GM23248 (cell line): Measurements from ENCODE around the gene CNIH2. TPM values are rescaled to one million over a fixed set of nuclear protein-coding genes. Genes with fewer than 3 reads are reported as not detected.
A peak's percentile ranks its signal among the peaks of the same experiment; 100 is the strongest.
"Not testable (repeated sequence)": the region's sequence is repeated elsewhere in the genome, so short reads cannot be mapped to it uniquely, and the experiment has no call there.

ENCODE experiments used
- DNase-seq: peaks from one replicate; pipeline ENCODE4 v3.0.0-alpha.2; 2015
- H2AFZ ChIP-seq: fragments of 200-600 bp; sonication (generic); 2 replicates; pipeline ENCODE4 v1.6.1; 2016; ENCODE audit warnings: antibody characterized with exemption
- H3F3A ChIP-seq: fragments of 200-600 bp; sonication (generic); 2 replicates; pipeline ENCODE4 v1.6.1; 2016; ENCODE audit warnings: mild to moderate bottlenecking, antibody characterized with exemption, mixed run types; ENCODE audit not compliant: insufficient read depth
- H3K27ac ChIP-seq: fragments of 200-600 bp; sonication (generic); 2 replicates; pipeline ENCODE4 v1.5.1; 2016; ENCODE audit warnings: mild to moderate bottlenecking
- H3K27me3 ChIP-seq: fragments of 200-600 bp; sonication (generic); replicated peaks from 2 replicates; pipeline ENCODE4 v1.6.1; 2016; ENCODE audit warnings: mild to moderate bottlenecking; ENCODE audit not compliant: insufficient read depth
- H3K36me3 ChIP-seq: fragments of 200-600 bp; sonication (generic); 2 replicates; pipeline ENCODE4 v1.6.1; 2016; ENCODE audit warnings: low read depth, mild to moderate bottlenecking
- H3K4me1 ChIP-seq: fragments of 200-600 bp; sonication (generic); 2 replicates; pipeline ENCODE4 v1.6.1; 2016; ENCODE audit warnings: mild to moderate bottlenecking; ENCODE audit not compliant: insufficient read depth
- H3K4me2 ChIP-seq: fragments of 200-600 bp; sonication (generic); one replicate; pipeline ENCODE4 v1.6.1; 2016; ENCODE audit warnings: mild to moderate bottlenecking; ENCODE audit not compliant: unreplicated experiment
- H3K4me3 ChIP-seq: fragments of 200-600 bp; sonication (generic); 2 replicates; pipeline ENCODE4 v1.5.1; 2016; ENCODE audit warnings: mild to moderate bottlenecking
- H3K79me2 ChIP-seq: fragments of 200-600 bp; sonication (generic); 2 replicates; pipeline ENCODE4 v1.6.1; 2016; ENCODE audit warnings: mild to moderate bottlenecking; ENCODE audit not compliant: insufficient read depth
- H3K9ac ChIP-seq: fragments of 200-600 bp; sonication (generic); 2 replicates; pipeline ENCODE4 v1.6.1; 2016; ENCODE audit warnings: mild to moderate bottlenecking
- H3K9me2 ChIP-seq: fragments of 200-600 bp; sonication (generic); 2 replicates; pipeline ENCODE4 v1.6.1; 2016; ENCODE audit warnings: mixed run types, mild to moderate bottlenecking, moderate library complexity; ENCODE audit not compliant: insufficient read depth
- H3K9me3 ChIP-seq: fragments of 200-600 bp; sonication (generic); one replicate; pipeline ENCODE4 v1.6.1; 2017; ENCODE audit warnings: low read depth
- H4K20me1 ChIP-seq: fragments of 200-600 bp; sonication (generic); 2 replicates; pipeline ENCODE4 v1.6.0; 2016; ENCODE audit not compliant: insufficient read depth
- EZH2 ChIP-seq: fragments of 200-600 bp; sonication (generic); IDR thresholded peaks from 2 replicates; pipeline ENCODE4 v1.6.1; 2018; ENCODE audit warnings: antibody characterized with exemption, mild to moderate bottlenecking; ENCODE audit not compliant: insufficient read depth, poor library complexity, severe bottlenecking
- EZH2phosphoT487 ChIP-seq: fragments of 200-600 bp; sonication (generic); IDR thresholded peaks from 2 replicates; pipeline ENCODE4 v1.6.1; 2018; ENCODE audit warnings: antibody characterized with exemption, moderate library complexity, mild to moderate bottlenecking, low read depth; ENCODE audit not compliant: insufficient read depth
- WGBS, 2 experiments: methylation state at CpG; one replicate each; pipeline ENCODE4 v1.1.6; 2015 to 2017; ENCODE audit warnings: low lambda C conversion rate in 2 of 2, low coverage in 1 of 2; ENCODE audit errors: missing lambda C conversion rate in 2 of 2; 5-methylcytosine and 5-hydroxymethylcytosine counted together
- in situ Hi-C: fragments of 300-500 bp; cut with MboI; formaldehyde crosslinking; loops from 2 replicates; pipeline ENCODE4 v1.15.0; 2020
- polyA plus RNA-seq: library from polyadenylated mRNA; unstranded; fragments of >200 nt; fragmentation: Nextera tagmentation; extraction: Ambion mirVana; gene quantifications from 2 replicates; pipeline ENCODE4 v1.2.1, GENCODE V29; 2016
- total RNA-seq: library from RNA; depleted of rRNA; stranded (reverse); fragments of >200 nt; shearing (Covaris generic); gene quantifications from 2 replicates; pipeline ENCODE4 v1.2.3, GENCODE V29; 2014

Gene CNIH2
- total and polyA plus RNA-seq, 2 experiments from 2014 or later = 0.50 to 1.4 TPM

DNA sequence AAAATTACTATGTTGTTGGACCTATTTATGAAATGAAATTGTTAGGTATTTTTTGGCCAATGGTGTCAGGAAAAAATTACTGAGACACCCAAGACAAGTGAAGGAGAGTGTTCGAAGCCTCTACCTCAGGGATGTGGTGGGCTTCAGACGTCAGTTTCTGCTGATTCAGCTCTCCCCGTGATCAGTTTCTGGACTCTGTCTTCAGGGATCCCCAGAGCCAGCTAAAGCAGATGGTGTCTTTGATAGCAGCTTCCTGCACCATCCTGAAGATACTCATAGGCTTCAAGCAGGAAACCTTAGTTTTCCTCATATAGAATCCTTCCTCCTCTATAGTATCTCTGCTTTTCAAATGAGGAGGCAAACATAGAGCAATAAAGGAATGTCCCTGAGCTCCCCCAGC, 31.5 kb downstream of the CNIH2 start:
- WGBS, 2 experiments = 34 to 40% methylated on average over 3 of the region's 3 CpGs
- Histone ChIP-seq H3K9ac (no peak overlapping the region), H3K9me3 (no peaks in the 10 kb centered on the region), H3K9me2 (no peaks in the 10 kb centered on the region), H3K4me1 (no peaks in the 10 kb centered on the region), H3K4me3 (no peak overlapping the region), H3K27me3 (no peaks in the 10 kb centered on the region), H2AFZ (no peak overlapping the region), H3K4me2 (no peak overlapping the region), H3K27ac (no peak overlapping the region), H3K79me2 (peaks cover 8% of the 10 kb centered on the region), H4K20me1 (no peaks in the 10 kb centered on the region), H3F3A (peaks cover 9% of the 10 kb centered on the region), H3K36me3 (no peaks in the 10 kb centered on the region)
- TF ChIP-seq EZH2phosphoT487 (no peak), EZH2 (no peak)
- in situ Hi-C loops = loop anchor here (10.0 kb wide), 1 partner anchor 75 kb away; no protein-coding TSS in a partner anchor
- no peak for DNase-seq

DNA sequence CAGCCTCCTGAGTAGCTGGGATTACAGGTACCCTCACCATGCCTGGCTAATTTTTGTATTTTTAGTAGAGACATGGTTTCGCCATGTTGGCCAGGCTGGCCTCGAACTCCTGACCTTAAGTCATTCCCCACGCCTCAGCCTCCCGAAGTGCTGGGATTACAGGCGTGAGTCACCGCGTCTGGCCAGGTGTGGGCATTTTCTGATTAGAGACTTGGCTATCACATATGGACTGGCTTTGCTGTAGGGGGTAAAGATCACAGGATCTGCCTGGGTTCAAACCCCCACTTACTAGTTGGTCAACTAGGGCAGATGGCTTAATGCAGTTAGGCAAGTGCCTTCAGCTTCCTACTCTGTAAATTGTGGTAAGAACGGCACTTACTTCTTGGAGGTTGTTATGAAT, 32.3 kb downstream of the CNIH2 start:
- no peaks in the 10 kb centered on the region for H3K36me3 ChIP-seq
- H3K9ac ChIP-seq = no peak overlapping the region
- no peak overlapping the region for H3K4me3 ChIP-seq
- H4K20me1 ChIP-seq = no peaks in the 10 kb centered on the region
- no peaks in the 10 kb centered on the region for H3K4me1 ChIP-seq
- TF ChIP-seq EZH2phosphoT487 = no peak
- TF ChIP-seq EZH2 = no peak
- no peak overlapping the region for H3K27ac ChIP-seq
- H3K27me3 ChIP-seq = no peaks in the 10 kb centered on the region
- H3K79me2 ChIP-seq = peaks cover 17% of the 10 kb centered on the region
- in situ Hi-C loops = no loop called here
- no peak overlapping the region for H3K4me2 ChIP-seq
- WGBS, 2 experiments = 78 to 80% methylated on average over 8 of the region's 8 CpGs
- H3F3A ChIP-seq = peaks cover 9% of the 10 kb centered on the region
- no peaks in the 10 kb centered on the region for H3K9me2 ChIP-seq
- no peak overlapping the region for H2AFZ ChIP-seq
- H3K9me3 ChIP-seq = no peaks in the 10 kb centered on the region
- DNase-seq = no peak

- H4K20me1 ChIP-seq, H3K4me2 ChIP-seq, H3K9me2 ChIP-seq, H3K27me3 ChIP-seq, DNase-seq, H3K9me3 ChIP-seq, H3K9ac ChIP-seq, H3F3A ChIP-seq, H3K27ac ChIP-seq, H3K4me1 ChIP-seq, H3K4me3 ChIP-seq, in situ Hi-C loops, H2AFZ ChIP-seq, H3K36me3 ChIP-seq: not testable (repeated sequence)
- peaks cover 23% of the 10 kb centered on the region for H3K79me2 ChIP-seq
- WGBS, 2 experiments = 69 to 74% methylated on average over 18 of the region's 18 CpGs
Measured at GRCh38 chr11:66310803-66311440, 32.9 kb downstream of the CNIH2 start.

DNA sequence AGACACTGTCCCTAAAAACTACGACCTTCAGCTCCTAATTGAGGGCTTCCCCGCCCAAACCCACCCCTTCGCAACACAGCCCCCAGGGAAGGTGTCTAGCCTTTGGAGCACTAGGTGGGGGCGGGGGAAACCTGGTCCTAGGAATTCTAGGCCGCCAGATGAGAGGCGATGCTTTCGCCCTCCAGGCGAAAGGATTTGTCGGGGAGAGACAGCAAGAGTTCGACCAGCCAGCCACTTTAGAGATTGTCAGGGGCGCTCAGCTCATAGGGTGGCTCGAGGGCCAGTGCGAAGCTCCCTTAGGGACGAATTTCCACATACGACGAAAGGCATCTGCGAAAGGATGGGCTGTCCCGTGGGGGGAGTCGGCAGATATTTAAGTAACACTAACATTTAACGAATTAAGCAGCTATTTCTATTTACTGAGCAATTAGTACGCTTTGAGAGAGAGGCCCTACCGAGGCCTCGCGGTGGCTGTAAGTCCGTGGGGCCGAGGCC, 33.5 kb downstream of the CNIH2 start:
- H2AFZ ChIP-seq = peak overlapping the region; percentile 70
- no peak for DNase-seq
- TF ChIP-seq EZH2phosphoT487 = no peak
- no peak for TF ChIP-seq EZH2
- no peaks in the 10 kb centered on the region for H3K9me2 ChIP-seq
- H3K9ac ChIP-seq = peak overlapping the region; percentile 71
- no peaks in the 10 kb centered on the region for H3K27me3 ChIP-seq
- H3K4me3 ChIP-seq = peak overlapping the region; percentile 67
- peaks cover 9% of the 10 kb centered on the region for H3F3A ChIP-seq
- H4K20me1 ChIP-seq = no peaks in the 10 kb centered on the region
- peaks cover 29% of the 10 kb centered on the region for H3K79me2 ChIP-seq
- H3K36me3 ChIP-seq = no peaks in the 10 kb centered on the region
- H3K9me3 ChIP-seq = no peaks in the 10 kb centered on the region
- in situ Hi-C loops = no loop called here
- H3K4me2 ChIP-seq = peak overlapping the region; percentile 77
- H3K4me1 ChIP-seq = no peaks in the 10 kb centered on the region
- H3K27ac ChIP-seq = peak overlapping the region; percentile 70
- WGBS, 2 experiments = 23 to 30% methylated on average over 26 of the region's 26 CpGs
